K562 (cell line): ENCODE results near the gene UPK2. TPM values are rescaled to one million over a fixed set of nuclear protein-coding genes. Genes with fewer than 3 reads are reported as not detected.
"Not testable (repeated sequence)": the region's sequence is repeated elsewhere in the genome, so short reads cannot be mapped to it uniquely, and the experiment has no call there.

ENCODE experiments used
- ATAC-seq: fragments of 200-7000 bp; cut with Tn5 transposase; 3 replicates; pipeline ENCODE4 v1.9.1; 2020; ENCODE audit warnings: moderate library complexity
- BruUV-seq: library from RNA; stranded (reverse); fragments of 400-500 nt; replicated peaks from 2 replicates; lab custom pipeline; 2021; lab: Mats Ljungman, UMichigan
- CTCF ChIA-PET: fragments of 300-600 bp; formaldehyde crosslinking; extraction: SDS; loops from one replicate; lab custom pipeline; 2021; ENCODE audit warnings: low intra/inter-chr PET ratio; lab: Yijun Ruan, JAX
- POLR2A ChIA-PET: fragments of 300-600, 350-650 bp; sonication (Branson Sonifier 250); formaldehyde crosslinking; extraction: SDS; loops from one replicate; lab custom pipeline; 2021; ENCODE audit warnings: antibody characterized with exemption, inconsistent platforms; lab: Yijun Ruan, JAX
- DNase-seq, 4 experiments: peaks; one replicate each; pipeline versions ENCODE4 v3.0.0 to v3.0.0-alpha.2; 2011 to 2018; ENCODE audit warnings: low spot score in 3 of 4, mixed read lengths in 3 of 4; ENCODE audit errors: extremely low read depth in 1 of 4
- FAIRE-seq: peaks from 2 replicates; lab custom pipeline; 2011; peaks lifted over from hg19 to GRCh38; lab: Jason Lieb, UNC
- H2AFZ ChIP-seq: 2 replicates; pipeline ENCODE4 v1.6.0; 2011; ENCODE audit warnings: low read depth, low read length, control low read depth, inconsistent platforms
- H3K27ac ChIP-seq: fragments of 200-600 bp; 3 replicates; pipeline ENCODE4 v1.8.0; 2011; ENCODE audit warnings: low read depth, mild to moderate bottlenecking, control low read depth, inconsistent platforms, low read length, moderate library complexity, mixed read lengths; ENCODE audit errors: extremely low read depth
- H3K27me3 ChIP-seq, 2 experiments: fragments of 300-600 bp in 1 of 2; 2 replicates in 1 of 2; 3 replicates in 1 of 2; pipeline versions ENCODE4 v1.6.0 to v1.8.0; 2011; ENCODE audit warnings: inconsistent platforms in 2 of 2, low read length in 2 of 2, mild to moderate bottlenecking in 1 of 2, mixed read lengths in 1 of 2, moderate library complexity in 1 of 2; ENCODE audit not compliant: control insufficient read depth in 2 of 2, insufficient read depth in 2 of 2
- H3K36me3 ChIP-seq: fragments of 300-600 bp; 3 replicates; pipeline ENCODE4 v1.8.0; 2011; ENCODE audit warnings: mild to moderate bottlenecking, low read length, inconsistent platforms; ENCODE audit not compliant: control insufficient read depth, insufficient read depth
- H3K4me1 ChIP-seq, 2 experiments: fragments of 200-600 bp in 1 of 2; replicated peaks in 1 of 2; 2 replicates in 1 of 2; 3 replicates in 1 of 2; pipeline versions ENCODE4 v1.5.1 to v1.8.0; 2011; ENCODE audit warnings: inconsistent platforms in 2 of 2, low read length in 2 of 2, mild to moderate bottlenecking in 1 of 2, mixed read lengths in 1 of 2, moderate library complexity in 1 of 2; ENCODE audit not compliant: control insufficient read depth in 2 of 2, insufficient read depth in 2 of 2
- H3K4me2 ChIP-seq: 2 replicates; pipeline ENCODE4 v1.6.1; 2011; ENCODE audit warnings: low read length, control low read depth, inconsistent platforms, mixed read lengths; ENCODE audit not compliant: insufficient read depth
- H3K4me3 ChIP-seq: fragments of 200-600 bp; sonication (generic), shearing (Covaris generic); 2 replicates; pipeline ENCODE4 v1.5.1; 2016; ENCODE audit warnings: control low read depth, inconsistent platforms
- H3K79me2 ChIP-seq: fragments of 200-600 bp; 3 replicates; pipeline ENCODE4 v1.8.0; 2011; ENCODE audit warnings: low read length, inconsistent platforms; ENCODE audit not compliant: control insufficient read depth, insufficient read depth
- H3K9ac ChIP-seq, 2 experiments: 2 replicates each; pipeline versions ENCODE4 v1.6.0 to v1.6.1; 2011; ENCODE audit warnings: low read depth in 2 of 2, low read length in 2 of 2, control low read depth in 1 of 2, inconsistent platforms in 1 of 2, mild to moderate bottlenecking in 1 of 2, mixed read lengths in 1 of 2; ENCODE audit not compliant: insufficient read depth in 1 of 2
- H3K9me1 ChIP-seq: one replicate; pipeline ENCODE4 v1.6.0; 2011; ENCODE audit warnings: inconsistent platforms, mild to moderate bottlenecking, low read length, moderate library complexity; ENCODE audit not compliant: control insufficient read depth, insufficient read depth
- H3K9me3 ChIP-seq: replicated peaks from 2 replicates; pipeline ENCODE4 v1.5.1; 2011; ENCODE audit warnings: low read depth, low read length, inconsistent platforms; ENCODE audit not compliant: control insufficient read depth, insufficient read depth
- H4K20me1 ChIP-seq: replicated peaks from 2 replicates; pipeline ENCODE4 v1.6.1; 2011; ENCODE audit warnings: low read length, inconsistent platforms, mixed read lengths; ENCODE audit not compliant: control insufficient read depth, insufficient read depth
- BCOR ChIP-seq: fragments of 450-650 bp; IDR thresholded peaks from 2 replicates; pipeline ENCODE4 v1.6.1; 2016
- RBM25 ChIP-seq: fragments of 200-400 bp; formaldehyde crosslinking; IDR thresholded peaks from 2 replicates; pipeline ENCODE4 v1.6.1; 2018; ENCODE audit warnings: low read length, low read depth, moderate library complexity; ENCODE audit not compliant: severe bottlenecking
- TRIM24 ChIP-seq, 2 experiments: fragments of 450-650 bp; IDR thresholded peaks; 2 replicates each; pipeline ENCODE4 v1.6.1; 2016
- ZNF146 ChIP-seq: IDR thresholded peaks from one replicate; pipeline ENCODE4 v1.6.1; 2018; ENCODE audit warnings: missing compliant biosample characterization; ENCODE audit not compliant: unreplicated experiment
- ZNF512 ChIP-seq: IDR thresholded peaks from 2 replicates; pipeline ENCODE4 v1.6.1; 2016; ENCODE audit warnings: missing genetic modification characterization, missing compliant biosample characterization
- WGBS: fragments of 100-300 bp; shearing (Covaris generic); methylation state at CpG from one replicate; pipeline ENCODE4 v1.1.6; 2016; ENCODE audit warnings: low coverage, mixed read lengths; ENCODE audit not compliant: insufficient coverage; ENCODE audit errors: missing lambda C conversion rate; 5-methylcytosine and 5-hydroxymethylcytosine counted together
- in situ Hi-C: fragments of 300-500 bp; cut with MboI; formaldehyde crosslinking; loops from 4 replicates; pipeline ENCODE4 v1.15.0; 2018; ENCODE audit warnings: inconsistent platforms, mixed read lengths
- intact Hi-C: fragments of 100-400 bp; cut with micrococcal nuclease; formaldehyde crosslinking; loops from 2 replicates; pipeline ENCODE4 v1.14.2; 2022
- polyA plus RNA-seq, 8 experiments: library from polyadenylated mRNA; depleted of rRNA in 4 of 8; stranded (reverse) in 5 of 8; unstranded in 3 of 8; fragments of >200 nt; fragmentation: Nextera tagmentation in 2 of 8; fragmentation: Illumina TruSeq in 1 of 8; extraction: Ambion mirVana in 2 of 8; extraction: Trizol in 1 of 8; gene quantifications; 2 replicates each; pipeline versions ENCODE4 v1.2.1 to v1.2.3, GENCODE V29; 2011 to 2014; ENCODE audit warnings: inconsistent platforms in 1 of 8, missing spikeins in 1 of 8
- total RNA-seq, 7 experiments: library from RNA; depleted of rRNA in 6 of 7; stranded (reverse); fragments of >200 nt in 6 of 7; fragmentation: Illumina TruSeq in 2 of 7; extraction: Trizol in 2 of 7; gene quantifications; 2 replicates each; pipeline versions ENCODE4 v1.2.1 to v1.2.3, GENCODE V29; 2011 to 2021; ENCODE audit warnings: low replicate concordance in 1 of 7

UPK2 gene
- total and polyA plus RNA-seq, 9 of the 15 experiments (the other 6 are each of a cell fraction or from before 2014, with no cell fraction given) = not detected

DNA sequence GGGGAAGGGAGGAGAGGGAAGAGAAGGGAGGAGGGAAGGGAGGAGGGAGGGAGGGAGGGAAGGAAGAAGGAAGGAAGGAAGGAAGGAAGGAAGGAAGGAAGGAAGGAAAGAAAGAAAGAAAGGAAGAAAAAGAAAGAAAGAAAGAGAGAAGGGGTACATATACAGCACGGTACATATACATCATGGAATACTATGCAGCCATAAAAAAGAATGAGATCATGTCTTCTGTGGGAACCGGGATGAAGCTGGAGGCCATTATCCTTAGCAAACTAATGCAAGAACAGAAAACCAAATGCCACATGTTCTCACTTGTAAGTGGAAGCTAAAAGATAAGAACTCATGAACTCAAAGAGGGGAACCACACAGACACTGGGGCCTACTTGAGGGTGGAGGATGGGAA lies 13.4 kb downstream of the UPK2 start:
- 52% methylated on average over 2 of the region's 2 CpGs for WGBS
- BruUV-seq, H3K9me1 ChIP-seq, FAIRE-seq, H3K9ac ChIP-seq, H4K20me1 ChIP-seq, CTCF ChIA-PET, intact Hi-C loops, ATAC-seq: not testable (repeated sequence)
- POLR2A ChIA-PET = interaction anchor here (0.7 kb wide), 1 partner anchor 10 kb away, joined by 3 read pairs; no protein-coding TSS in a partner anchor
- TF ChIP-seq ZNF146 (CRISPR knock-in tag) = peak; percentile 86
- TF ChIP-seq TRIM24 (IDR thresholded peaks at IDR 0.05) = peak in 1 of 2 experiments; percentile 36; a peak in 2 of 4 replicates
- peak; percentile 51 for TF ChIP-seq RBM25
- TF ChIP-seq ZNF512 = 0 out of 2 replicates have a peak, but pooled peaks have one; percentile 15
- TF ChIP-seq BCOR = 0 out of 2 replicates have a peak, but pooled peaks have one; percentile 16
- TF ChIP-seq, all 486 proteins: peak for 5; not testable (repeated sequence) for 481
- DNase-seq, H3K27ac ChIP-seq, in situ Hi-C loops, H2AFZ ChIP-seq, H3K79me2 ChIP-seq, H3K4me2 ChIP-seq, H3K27me3 ChIP-seq, H3K4me1 ChIP-seq, H3K9me3 ChIP-seq, H3K36me3 ChIP-seq, H3K4me3 ChIP-seq: not testable (repeated sequence)
